Transverse colon (tissue), 4 donors: ENCODE data around the gene CD320. TPM values are rescaled to one million over a fixed set of nuclear protein-coding genes. Genes with fewer than 3 reads are reported as not detected.

Experiments used
- DNase-seq: peaks from one replicate; pipeline ENCODE4 v3.0.0-alpha.2; 2019
- H3K27ac ChIP-seq, 4 donors: fragments of 200-600 bp; sonication (generic); 2 replicates each; pipeline ENCODE4 v1.5.1; 2016 to 2018; ENCODE audit warnings: inconsistent platforms in 4 of 4
- H3K27me3 ChIP-seq: fragments of 200-600 bp; sonication (generic); 2 replicates; pipeline ENCODE4 v1.5.1; 2017; ENCODE audit warnings: inconsistent platforms
- H3K36me3 ChIP-seq, 4 donors: fragments of 200-600 bp; sonication (generic); 2 replicates each; pipeline ENCODE4 v1.5.1; 2017 to 2019; ENCODE audit warnings: inconsistent platforms in 4 of 4
- H3K4me1 ChIP-seq, 4 donors: fragments of 200-600 bp; sonication (generic); 2 replicates each; pipeline ENCODE4 v1.5.1; 2017 to 2020; ENCODE audit warnings: inconsistent platforms in 4 of 4
- H3K4me3 ChIP-seq, 4 donors: fragments of 200-600 bp; sonication (generic); 1 replicate in 1 of 4; 2 replicates in 3 of 4; pipeline versions ENCODE4 v1.5.1 to v1.6.1; 2017 to 2019; ENCODE audit warnings: inconsistent platforms in 4 of 4
- H3K9me3 ChIP-seq, 2 donors: fragments of 200-600 bp; sonication (generic); 2 replicates each; pipeline ENCODE4 v1.5.1; 2017 to 2019; ENCODE audit warnings: inconsistent platforms in 2 of 2
- EP300 ChIP-seq: sonication (generic); formaldehyde crosslinking; IDR thresholded peaks from one replicate; pipeline ENCODE4 v1.6.1; 2017; ENCODE audit warnings: antibody characterized with exemption, low read depth
- POLR2A ChIP-seq: fragments of 450-650 bp; IDR thresholded peaks from one replicate; pipeline ENCODE4 v1.6.1; 2016; ENCODE audit warnings: antibody characterized with exemption, mild to moderate bottlenecking, moderate library complexity
- POLR2AphosphoS5 ChIP-seq, 3 donors: sonication (generic); formaldehyde crosslinking; IDR thresholded peaks; one replicate each; pipeline ENCODE4 v1.6.1; 2016; ENCODE audit warnings: antibody characterized with exemption in 3 of 3
- WGBS, 2 donors: methylation state at CpG; one replicate each; pipeline ENCODE4 v1.1.5; 2018; ENCODE audit warnings: low coverage in 1 of 2; 5-methylcytosine and 5-hydroxymethylcytosine counted together
- in situ Hi-C, 4 donors: fragments of 200-750 bp; cut with MboI; loops; one replicate each; pipeline versions ENCODE4 v1.15.0 to v1.15.1; 2017; ENCODE audit warnings: low sequenced_read_pairs in 3 of 4, low pct_ligation_motif_present in 1 of 4, low pct_unique_long_range_greater_than_20kb in 1 of 4
- intact Hi-C: fragments of 100-400 bp; cut with DNase I; formaldehyde crosslinking; loops from one replicate; pipeline ENCODE4 v1.15.1; 2023; ENCODE audit warnings: low total_unique reads
- total RNA-seq, 4 donors: library from RNA; depleted of rRNA; stranded (reverse); fragments of >200 nt; gene quantifications; one replicate each; pipeline ENCODE4 v1.1.0, GENCODE V29; 2016
- TF ChIP-seq, protein P1 (sequence below), 5 experiments: fragments of 200-600 bp in 3 of 5; fragments of 450-650 bp in 2 of 5; sonication (generic) in 3 of 5; IDR thresholded peaks; 1 replicate in 2 of 5; 2 replicates in 3 of 5; pipeline ENCODE4 v1.5.1; 2016 to 2017; ENCODE audit warnings: antibody characterized with exemption in 5 of 5, inconsistent platforms in 3 of 5, mild to moderate bottlenecking in 2 of 5, moderate library complexity in 1 of 5

The CD320 gene
- total RNA-seq, 4 donors from 2014 or later: 9.4 to 73.2 (median 41.0) TPM

GRCh38 chr19:8333767-8334457 lies 25.8 kb upstream of the CD320 start:
- DNase-seq: no peak
- no peaks in the 10 kb centered on the region for H3K36me3 ChIP-seq
- TF ChIP-seq, protein P1, sequence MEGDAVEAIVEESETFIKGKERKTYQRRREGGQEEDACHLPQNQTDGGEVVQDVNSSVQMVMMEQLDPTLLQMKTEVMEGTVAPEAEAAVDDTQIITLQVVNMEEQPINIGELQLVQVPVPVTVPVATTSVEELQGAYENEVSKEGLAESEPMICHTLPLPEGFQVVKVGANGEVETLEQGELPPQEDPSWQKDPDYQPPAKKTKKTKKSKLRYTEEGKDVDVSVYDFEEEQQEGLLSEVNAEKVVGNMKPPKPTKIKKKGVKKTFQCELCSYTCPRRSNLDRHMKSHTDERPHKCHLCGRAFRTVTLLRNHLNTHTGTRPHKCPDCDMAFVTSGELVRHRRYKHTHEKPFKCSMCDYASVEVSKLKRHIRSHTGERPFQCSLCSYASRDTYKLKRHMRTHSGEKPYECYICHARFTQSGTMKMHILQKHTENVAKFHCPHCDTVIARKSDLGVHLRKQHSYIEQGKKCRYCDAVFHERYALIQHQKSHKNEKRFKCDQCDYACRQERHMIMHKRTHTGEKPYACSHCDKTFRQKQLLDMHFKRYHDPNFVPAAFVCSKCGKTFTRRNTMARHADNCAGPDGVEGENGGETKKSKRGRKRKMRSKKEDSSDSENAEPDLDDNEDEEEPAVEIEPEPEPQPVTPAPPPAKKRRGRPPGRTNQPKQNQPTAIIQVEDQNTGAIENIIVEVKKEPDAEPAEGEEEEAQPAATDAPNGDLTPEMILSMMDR (IDR thresholded peaks at IDR 0.05): no peak
- no peak for TF ChIP-seq POLR2AphosphoS5 (IDR thresholded peaks at IDR 0.05)
- no peak for TF ChIP-seq EP300
- TF ChIP-seq POLR2A: no peak
- peaks cover 4 to 25% (median 17%) of the 10 kb centered on the region in 4 donors for H3K4me1 ChIP-seq
- in situ Hi-C loops (no loop called here), intact Hi-C loops (no loop called here)
- no peak overlapping the region for H3K27ac ChIP-seq
- no peaks in the 10 kb centered on the region for H3K9me3 ChIP-seq
- 35% methylated on average over 11 of the region's 48 CpGs; no CpG with 5 or more reads in 1 of the 2 donors for WGBS, 2 donors
- peaks cover 72% of the 10 kb centered on the region for H3K27me3 ChIP-seq
- H3K4me3 ChIP-seq: no peak overlapping the region

DNA sequence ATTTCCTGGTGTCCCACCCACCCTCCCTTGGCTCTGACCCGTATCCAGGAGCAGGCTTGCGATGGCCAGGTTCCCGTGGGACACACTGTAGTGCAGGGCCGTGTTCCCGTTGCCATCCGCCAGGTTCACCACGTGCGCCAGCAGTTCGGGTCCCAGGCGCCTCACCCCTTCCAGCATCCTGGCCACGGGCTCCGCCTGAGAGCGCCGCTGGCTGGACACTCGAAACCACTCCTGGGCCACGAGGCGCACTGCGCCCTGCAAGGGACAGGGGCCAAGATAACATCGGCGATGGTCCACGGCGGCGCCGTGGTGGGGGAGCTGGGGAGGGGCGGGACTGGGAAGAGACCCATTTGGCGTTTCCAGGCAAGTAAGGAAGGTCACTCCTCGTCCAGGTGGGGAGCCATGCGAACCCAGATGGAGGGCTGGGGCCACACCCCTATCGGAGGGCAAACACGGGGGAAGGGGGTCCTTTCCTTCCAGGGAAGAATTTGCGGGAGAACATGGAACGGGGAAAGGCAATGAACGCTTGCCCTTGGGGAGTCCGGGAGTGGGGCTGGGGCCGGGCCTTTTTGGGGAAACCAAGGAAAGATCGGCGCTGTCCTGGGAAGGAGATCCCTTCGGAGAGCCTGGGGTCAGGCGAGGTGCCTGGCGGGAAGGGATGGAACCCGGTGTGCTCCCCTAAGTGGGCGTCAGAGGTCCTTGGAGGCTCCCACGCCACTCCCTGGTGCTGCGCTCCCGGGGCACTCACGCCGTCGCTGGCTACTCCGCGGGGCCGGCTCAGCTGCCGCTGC lies 25.0 kb upstream of the CD320 start:
- DNase-seq: no peak
- in situ Hi-C loops (no loop called here), intact Hi-C loops (no loop called here)
- H3K9me3 ChIP-seq: no peaks in the 10 kb centered on the region
- TF ChIP-seq EP300: no peak
- TF ChIP-seq, protein P1 (IDR thresholded peaks at IDR 0.05): no peak
- TF ChIP-seq POLR2AphosphoS5 (IDR thresholded peaks at IDR 0.05): no peak
- no peak for TF ChIP-seq POLR2A
- WGBS, 2 donors: 4 to 28% methylated on average over 11 to 28 of the region's 52 CpGs
- no peaks in the 10 kb centered on the region for H3K36me3 ChIP-seq
- H3K4me3 ChIP-seq: no peak overlapping the region
- peaks cover 71% of the 10 kb centered on the region for H3K27me3 ChIP-seq
- no peak overlapping the region for H3K27ac ChIP-seq
- H3K4me1 ChIP-seq: peaks cover 4 to 25% (median 17%) of the 10 kb centered on the region in 4 donors

DNA sequence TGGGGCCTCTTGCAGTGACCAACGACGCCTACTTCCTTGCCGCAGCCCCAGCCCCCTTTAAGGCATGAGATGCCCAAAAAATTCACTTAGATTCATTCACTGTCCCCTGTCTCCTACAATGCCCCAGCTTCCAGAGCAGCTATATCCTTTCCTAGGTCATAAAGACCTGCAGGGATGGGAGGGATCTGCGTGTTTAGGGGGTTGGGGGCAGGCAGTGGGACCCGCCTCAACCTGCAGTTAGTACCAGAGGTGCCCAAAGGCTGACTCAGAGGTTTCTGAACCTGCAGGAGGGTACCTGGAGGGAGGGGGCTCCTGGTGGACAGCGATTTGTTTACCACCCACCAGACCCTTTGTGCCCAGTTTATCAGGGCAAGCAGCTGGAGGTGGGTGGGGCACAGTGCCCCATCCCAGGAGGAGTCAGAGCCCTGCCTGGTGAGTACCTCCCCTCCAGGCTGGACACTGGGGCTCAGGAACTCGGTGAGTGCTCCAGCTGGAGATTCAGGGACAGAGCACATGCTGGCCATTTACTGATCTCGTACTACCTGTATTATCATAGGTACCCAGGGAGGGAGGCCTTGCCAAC lies 23.2 kb upstream of the CD320 start:
- no peak overlapping the region for H3K27ac ChIP-seq
- no peak overlapping the region for H3K4me3 ChIP-seq
- 71% methylated on average over 4 to 8 of the region's 8 CpGs for WGBS, 2 donors
- H3K9me3 ChIP-seq: no peaks in the 10 kb centered on the region
- intact Hi-C loops: no loop called here
- in situ Hi-C loops: no loop called here
- no peak for DNase-seq
- TF ChIP-seq EP300: no peak
- TF ChIP-seq, protein P1 (IDR thresholded peaks at IDR 0.05): no peak
- peaks cover 61% of the 10 kb centered on the region for H3K27me3 ChIP-seq
- peaks cover 4 to 25% (median 17%) of the 10 kb centered on the region in 4 donors for H3K4me1 ChIP-seq
- H3K36me3 ChIP-seq: no peaks in the 10 kb centered on the region

- TF ChIP-seq EP300 (no peak), POLR2AphosphoS5 (IDR thresholded peaks at IDR 0.05) (no peak), POLR2A (no peak)
- TF ChIP-seq, protein P1 (IDR thresholded peaks at IDR 0.05): no peak
- 65 to 73% methylated on average over 2 to 3 of the region's 3 CpGs for WGBS, 2 donors
- no peak overlapping the region for H3K27ac ChIP-seq
Observed at GRCh38 chr19:8329996-8330395, 21.8 kb upstream of the CD320 start.

More at GRCh38 chr19:8329996-8330395, 21.8 kb upstream of the CD320 start:
- H3K36me3 ChIP-seq: no peaks in the 10 kb centered on the region
- peaks cover 4 to 19% (median 14%) of the 10 kb centered on the region in 4 donors for H3K4me1 ChIP-seq
- H3K4me3 ChIP-seq: no peak overlapping the region
- DNase-seq: no peak
- peaks cover 47% of the 10 kb centered on the region for H3K27me3 ChIP-seq
- intact Hi-C loops (no loop called here), in situ Hi-C loops (no loop called here)
- no peaks in the 10 kb centered on the region for H3K9me3 ChIP-seq
